K562 (cell line): ENCODE measurements around the gene TAF10. TPM values are rescaled to one million over a fixed set of nuclear protein-coding genes. Genes with fewer than 3 reads are reported as not detected.

Experiments used
- CAMTA2 ChIP-seq: fragments of 250-450 bp; sonication (Bioruptor Pico); conservative IDR thresholded peaks from 2 replicates; pipeline ENCODE4 v1.5.1; 2022
- CC2D1A ChIP-seq: fragments of 450-650 bp; IDR thresholded peaks from 2 replicates; pipeline ENCODE4 v1.6.1; 2017; ENCODE audit warnings: mild to moderate bottlenecking
- CEBPB ChIP-seq: fragments of 450-650 bp; IDR thresholded peaks from 2 replicates; pipeline ENCODE4 v1.6.1; 2016; ENCODE audit warnings: missing genetic modification characterization, missing compliant biosample characterization
- FOS ChIP-seq: IDR thresholded peaks from 3 replicates; pipeline ENCODE4 v1.6.1; 2011; ENCODE audit not compliant: insufficient read length; ENCODE audit errors: extremely low read depth
- HNRNPUL1 ChIP-seq: fragments of 200-400 bp; formaldehyde crosslinking; IDR thresholded peaks from 2 replicates; pipeline ENCODE4 v1.6.1; 2017; ENCODE audit warnings: low read length
- NKRF ChIP-seq: fragments of 450-650 bp; IDR thresholded peaks from 2 replicates; pipeline ENCODE4 v1.6.1; 2016; ENCODE audit warnings: borderline replicate concordance
- RERE ChIP-seq: sonication (generic); formaldehyde crosslinking; IDR thresholded peaks from 2 replicates; pipeline ENCODE4 v1.8.0; 2023; ENCODE audit warnings: missing genetic modification reagents, mild to moderate bottlenecking, borderline replicate concordance
- SRSF9 ChIP-seq: fragments of 200-400 bp; formaldehyde crosslinking; IDR thresholded peaks from 2 replicates; pipeline ENCODE4 v1.6.1; 2017; ENCODE audit warnings: low read depth, low read length, borderline replicate concordance
- VEZF1 ChIP-seq: fragments of 200-800 bp; sonication (Bioruptor generic); IDR thresholded peaks from 2 replicates; pipeline ENCODE4 v1.6.1; 2017; ENCODE audit warnings: missing genetic modification characterization, missing compliant biosample characterization
- ZNF224 ChIP-seq: sonication (generic); formaldehyde crosslinking; IDR thresholded peaks from 2 replicates; pipeline ENCODE4 v1.8.0; 2022; ENCODE audit warnings: mild to moderate bottlenecking, missing genetic modification reagents
- ZNF280A ChIP-seq: fragments of 450-650 bp; IDR thresholded peaks from 2 replicates; pipeline ENCODE4 v1.6.1; 2018; ENCODE audit warnings: mild to moderate bottlenecking, low read depth; ENCODE audit not compliant: partially characterized antibody
- polyA plus RNA-seq, 8 experiments: library from polyadenylated mRNA; depleted of rRNA in 4 of 8; stranded (reverse) in 5 of 8; unstranded in 3 of 8; fragments of >200 nt; fragmentation: Nextera tagmentation in 2 of 8; fragmentation: Illumina TruSeq in 1 of 8; extraction: Ambion mirVana in 2 of 8; extraction: Trizol in 1 of 8; gene quantifications; 2 replicates each; pipeline versions ENCODE4 v1.2.1 to v1.2.3, GENCODE V29; 2011 to 2014; ENCODE audit warnings: inconsistent platforms in 1 of 8, missing spikeins in 1 of 8
- total RNA-seq, 7 experiments: library from RNA; depleted of rRNA in 6 of 7; stranded (reverse); fragments of >200 nt in 6 of 7; fragmentation: Illumina TruSeq in 2 of 7; extraction: Trizol in 2 of 7; gene quantifications; 2 replicates each; pipeline versions ENCODE4 v1.2.1 to v1.2.3, GENCODE V29; 2011 to 2021; ENCODE audit warnings: low replicate concordance in 1 of 7

Gene TAF10
- total and polyA plus RNA-seq, 9 of the 15 experiments (the other 6 are each of a cell fraction or from before 2014, with no cell fraction given) = 19.5 to 197 (median 121) TPM

- TF ChIP-seq ZNF280A = no peak
- TF ChIP-seq HNRNPUL1 = no peak
- TF ChIP-seq CEBPB (tag) = no peak
- TF ChIP-seq ZNF224 (CRISPR knock-in tag) = no peak
- no peak for TF ChIP-seq CAMTA2 (CRISPR knock-in tag)
- TF ChIP-seq SRSF9 = no peak
- TF ChIP-seq FOS = no peak
- TF ChIP-seq VEZF1 = 0 out of 2 replicates have a peak, but pooled peaks have one; percentile 16
- 0 out of 2 replicates have a peak, but pooled peaks have one; percentile 15 for TF ChIP-seq CC2D1A
- no peak for TF ChIP-seq RERE (CRISPR knock-in tag)
- TF ChIP-seq NKRF = 0 out of 2 replicates have a peak, but pooled peaks have one; percentile 28
These were observed 44.0 kb upstream of the TAF10 start, which contains the start of gene DCHS1 (continued) for GRCh38 chr11:6655790-6656583.
